ENCODE data around the gene UNC119B.

Gene UNC119B

GRCh38 chr12:120688527-120689071 is 21.7 kb upstream of the UNC119B start:
- DNase-seq: no peak

- DNase-seq: no peak
Measured at GRCh38 chr12:120689397-120690082, 20.7 kb upstream of the UNC119B start.

- DNase-seq: no peak
Measured at GRCh38 chr12:120690083-120690450, 20.2 kb upstream of the UNC119B start.

- DNase-seq: no peak
Measured at GRCh38 chr12:120690978-120691377, 19.3 kb upstream of the UNC119B start.

- no peak for DNase-seq
Measured at GRCh38 chr12:120692524-120693033, 17.7 kb upstream of the UNC119B start.

- DNase-seq: no peak
Measured at GRCh38 chr12:120693848-120694247, 16.4 kb upstream of the UNC119B start.

- no peak for DNase-seq
Measured at GRCh38 chr12:120696626-120697025, 13.6 kb upstream of the UNC119B start.

- no peak for DNase-seq
Measured at GRCh38 chr12:120697344-120697743, 12.9 kb upstream of the UNC119B start.

GRCh38 chr12:120698665-120699064 is 11.6 kb upstream of the UNC119B start:
- DNase-seq: no peak

GRCh38 chr12:120699553-120699952 is 10.7 kb upstream of the UNC119B start:
- DNase-seq: no peak

GRCh38 chr12:120700886-120701285 is 9.4 kb upstream of the UNC119B start:
- no peak for DNase-seq

GRCh38 chr12:120702637-120703036 is 7.6 kb upstream of the UNC119B start:
- no peak for DNase-seq

- DNase-seq: no peak
Measured at GRCh38 chr12:120703311-120703942, 6.8 kb upstream of the UNC119B start.

- DNase-seq: no peak
Measured at GRCh38 chr12:120705618-120706017, 4.6 kb upstream of the UNC119B start.

- DNase-seq: no peak
Measured at GRCh38 chr12:120706029-120706428, 4.2 kb upstream of the UNC119B start.

GRCh38 chr12:120708651-120709050 is 1.6 kb upstream of the UNC119B start:
- DNase-seq: no peak

GRCh38 chr12:120710805-120711296 is 593 bp downstream of the UNC119B start:
- DNase-seq: peak; percentile 41

- no peak for DNase-seq
Measured at GRCh38 chr12:120711411-120711810, 1.2 kb downstream of the UNC119B start.

- no peak for DNase-seq
Measured at GRCh38 chr12:120712610-120713009, 2.4 kb downstream of the UNC119B start.

GRCh38 chr12:120713861-120714482 is 3.7 kb downstream of the UNC119B start:
- DNase-seq: peak; percentile 68

GRCh38 chr12:120718055-120718454 is 7.8 kb downstream of the UNC119B start:
- DNase-seq: no peak

- DNase-seq: no peak
Measured at GRCh38 chr12:120719072-120719471, 8.8 kb downstream of the UNC119B start.

- DNase-seq: no peak
Measured at GRCh38 chr12:120719496-120720233, 9.4 kb downstream of the UNC119B start.

Measured in 8988T (cell line).